Pancreas (tissue), 10 donors: ENCODE data around the gene SHLD1. TPM values are rescaled to one million over a fixed set of nuclear protein-coding genes. Genes with fewer than 3 reads are reported as not detected.

ENCODE experiments used
- ATAC-seq, 4 donors: fragments of 200-7000 bp; cut with Tn5 transposase; one replicate each; pipeline versions ENCODE4 v1.8.0 to v1.9.1; 2020; ENCODE audit warnings: mild to moderate bottlenecking in 4 of 4, moderate library complexity in 4 of 4
- DNase-seq, 6 donors: peaks; one replicate each; pipeline ENCODE4 v3.0.0-alpha.2; 2020
- FAIRE-seq: peaks from 2 replicates; lab custom pipeline; 2012; peaks lifted over from hg19 to GRCh38; lab: Jason Lieb, UNC
- H3K27ac ChIP-seq, 4 donors: fragments of 200-600 bp; sonication (generic); 1 replicate in 3 of 4; 2 replicates in 1 of 4; pipeline versions ENCODE4 v1.5.0 to v1.8.0; 2020
- H3K27me3 ChIP-seq, 4 donors: fragments of 200-600 bp; one replicate each; pipeline ENCODE4 v1.8.0; 2021
- H3K36me3 ChIP-seq, 3 donors: fragments of 200-600 bp; sonication (generic) in 1 of 3; one replicate each; pipeline versions ENCODE4 v1.5.0 to v1.8.0; 2020 to 2021
- H3K4me1 ChIP-seq, 3 donors: fragments of 200-600 bp; one replicate each; pipeline ENCODE4 v1.8.0; 2021
- H3K4me3 ChIP-seq, 4 donors: fragments of 200-600 bp; sonication (generic) in 2 of 4; one replicate each; pipeline versions ENCODE4 v1.5.0 to v1.8.0; 2020 to 2021
- H3K9me3 ChIP-seq, 4 donors: fragments of 200-600 bp; one replicate each; pipeline ENCODE4 v1.8.0; 2021
- CTCF ChIP-seq, 4 donors: fragments of 200-600 bp; sonication (generic) in 3 of 4; IDR thresholded peaks; one replicate each; pipeline versions ENCODE4 v1.5.0 to v1.8.0; 2021; ENCODE audit warnings: antibody characterized with exemption in 4 of 4
- WGBS, 2 donors: extraction: QIAGEN DNeasy Blood & Tissue Kit; methylation state at CpG; one replicate each; pipeline ENCODE4 v1.1.7; 2013; 5-methylcytosine and 5-hydroxymethylcytosine counted together
- intact Hi-C, 3 donors: fragments of 100-400 bp; cut with DNase I; formaldehyde crosslinking; loops; one replicate each; pipeline versions ENCODE4 v1.11.1 to v1.14.2; 2022
- polyA plus RNA-seq, 2 donors: library from polyadenylated mRNA; stranded (reverse); fragments of 200-250 nt; gene quantifications; one replicate each; pipeline ENCODE4 v1.2.3, GENCODE V29; 2013
- total RNA-seq, 6 donors: library from RNA; stranded (reverse); fragmentation: NEBNext Ultra II Directional in 4 of 6; extraction: Animal tissue kit (Norgen Biotek cat#: 25700) in 4 of 6; gene quantifications; one replicate each; pipeline versions ENCODE4 v1.2.1 to v1.2.4, GENCODE V29; 2021 to 2023
- donor health status: healthy with polysubstance abuse.
- donor health status: DM: no; HTN: no; CAD: no; lungs with moderate emphysema.
- donor health status: DM: no; HTN: no; CAD: no.
- donor health status: control.
- donor health status: control.
- donor health status: Bipolar disorder and iron deficiency.
- donor health status: DM: yes; HTN: yes; CAD: no.
- donor health status: DM: no; HTN: no; CAD: no.
- donor health status: DM: no; HTN: no; CAD: no.
- donor health status: DM: yes; HTN: yes; CAD: no.

The SHLD1 gene
- total and polyA plus RNA-seq, 8 donors: 2.1 to 6.6 (median 3.4) TPM

GRCh38 chr20:5827861-5828260, 77.7 kb downstream of the SHLD1 start:
- ATAC-seq (no peak), DNase-seq (no peak), FAIRE-seq (no peak)
- 94 to 97% methylated on average over 1 of the region's 1 CpG for WGBS, 2 donors
- intact Hi-C loops: no loop called here
- TF ChIP-seq CTCF (IDR thresholded peaks at IDR 0.05): no peak
- Histone ChIP-seq H3K27ac (no peak overlapping the region), H3K4me1 (peaks cover 0 to 6% (median 5%) of the 10 kb centered on the region in 3 donors), H3K4me3 (no peak overlapping the region), H3K36me3 (no peaks in the 10 kb centered on the region), H3K9me3 (no peaks in the 10 kb centered on the region), H3K27me3 (no peaks in the 10 kb centered on the region)

- no peak overlapping the region for H3K27ac ChIP-seq
- no peak for TF ChIP-seq CTCF (IDR thresholded peaks at IDR 0.05)
- DNase-seq: no peak
Measured at GRCh38 chr20:5829241-5829809, 79.1 kb downstream of the SHLD1 start.

GRCh38 chr20:5831539-5832237, 81.5 kb downstream of the SHLD1 start:
- H3K9me3 ChIP-seq: no peaks in the 10 kb centered on the region
- TF ChIP-seq CTCF (IDR thresholded peaks at IDR 0.05): no peak
- H3K4me1 ChIP-seq: peaks cover 5 to 23% (median 14%) of the 10 kb centered on the region in 3 donors
- no peak overlapping the region for H3K4me3 ChIP-seq
- WGBS, 2 donors: 92 to 93% methylated on average over 12 of the region's 12 CpGs
- H3K27me3 ChIP-seq: no peaks in the 10 kb centered on the region
- ATAC-seq: no peak
- DNase-seq: no peak
- no peaks in the 10 kb centered on the region for H3K36me3 ChIP-seq
- no peak for FAIRE-seq
- H3K27ac ChIP-seq: no peak overlapping the region
- intact Hi-C loops: no loop called here

More at GRCh38 chr20:5829241-5829809, 79.1 kb downstream of the SHLD1 start:
- Histone ChIP-seq H3K36me3 (no peaks in the 10 kb centered on the region), H3K27me3 (no peaks in the 10 kb centered on the region), H3K4me3 (no peak overlapping the region), H3K4me1 (no peaks in the 10 kb centered on the region), H3K9me3 (no peaks in the 10 kb centered on the region)
- intact Hi-C loops: no loop called here
- WGBS, 2 donors: 61 to 79% methylated on average over 3 of the region's 3 CpGs
- FAIRE-seq: no peak
- no peak for ATAC-seq

- WGBS, 2 donors: 90 to 95% methylated on average over 6 of the region's 6 CpGs
- ATAC-seq: no peak
- DNase-seq: no peak
- H3K4me1 ChIP-seq: peaks cover 5 to 23% (median 14%) of the 10 kb centered on the region in 3 donors
- intact Hi-C loops: no loop called here
- no peaks in the 10 kb centered on the region for H3K36me3 ChIP-seq
- H3K27me3 ChIP-seq: no peaks in the 10 kb centered on the region
- H3K9me3 ChIP-seq: no peaks in the 10 kb centered on the region
- FAIRE-seq: no peak
- TF ChIP-seq CTCF (IDR thresholded peaks at IDR 0.05): no peak
- no peak overlapping the region for H3K4me3 ChIP-seq
- no peak overlapping the region for H3K27ac ChIP-seq
Measured at GRCh38 chr20:5833309-5833941, 83.2 kb downstream of the SHLD1 start.
